CD4-positive, alpha-beta T cell (primary cell): Measurements from ENCODE around the gene TSPAN9. TPM values are rescaled to one million over a fixed set of nuclear protein-coding genes. Genes with fewer than 3 reads are reported as not detected.

ENCODE experiments used
- ATAC-seq: fragments of 200-7000 bp; cut with Tn5 transposase; one replicate; pipeline ENCODE4 v1.10.0; 2022; ENCODE audit warnings: mild to moderate bottlenecking; ENCODE audit not compliant: poor library complexity
- CTCF ChIA-PET: fragments of 350-600 bp; sonication (Branson Sonifier 250); formaldehyde crosslinking; loops from one replicate; lab custom pipeline; 2021; ENCODE audit warnings: antibody characterized with exemption, inconsistent platforms; lab: Charles Lee
- POLR2A ChIA-PET: fragments of 350-600 bp; sonication (Branson Sonifier 250); formaldehyde crosslinking; loops from one replicate; lab custom pipeline; 2021; ENCODE audit warnings: antibody characterized with exemption, inconsistent platforms; lab: Charles Lee
- DNase-seq, 14 experiments: peaks; one replicate each; pipeline ENCODE4 v3.0.0-alpha.2; 2013 to 2020; ENCODE audit warnings: mixed read lengths in 2 of 14
- H3K27ac ChIP-seq, 2 donors: one replicate each; pipeline versions ENCODE4 v1.5.1 to v1.7.0; 2013; ENCODE audit warnings: low read length in 2 of 2, low read depth in 1 of 2, mild to moderate bottlenecking in 1 of 2
- H3K27me3 ChIP-seq, 2 experiments: 1 replicate in 1 of 2; 2 replicates in 1 of 2; pipeline versions ENCODE4 v1.6.1 to v1.7.0; 2013; ENCODE audit warnings: low read length in 2 of 2, control low read depth in 1 of 2, mild to moderate bottlenecking in 1 of 2, moderate library complexity in 1 of 2; ENCODE audit not compliant: insufficient read depth in 2 of 2, control insufficient read depth in 1 of 2
- H3K36me3 ChIP-seq: one replicate; pipeline ENCODE4 v1.6.1; 2013; ENCODE audit warnings: low read length, control low read depth; ENCODE audit not compliant: insufficient read depth
- H3K4me1 ChIP-seq: one replicate; pipeline ENCODE4 v1.6.1; 2013; ENCODE audit warnings: low read length, control low read depth; ENCODE audit not compliant: insufficient read depth
- H3K4me3 ChIP-seq: one replicate; pipeline ENCODE4 v1.5.1; 2013; ENCODE audit warnings: mild to moderate bottlenecking, low read length, moderate library complexity
- H3K9me3 ChIP-seq, 2 experiments: 1 replicate in 1 of 2; 2 replicates in 1 of 2; pipeline versions ENCODE4 v1.6.1 to v1.7.0; 2013; ENCODE audit warnings: low read length in 2 of 2, mild to moderate bottlenecking in 2 of 2, control low read depth in 1 of 2, moderate library complexity in 1 of 2; ENCODE audit not compliant: control insufficient read depth in 1 of 2, insufficient read depth in 1 of 2
- H3K27ac Mint-ChIP-seq: one replicate; pipeline ENCODE4 v1.8.0; 2020; ENCODE audit warnings: mixed read lengths
- H3K27me3 Mint-ChIP-seq: one replicate; pipeline ENCODE4 v1.8.0; 2021; ENCODE audit warnings: mixed read lengths
- H3K36me3 Mint-ChIP-seq: one replicate; pipeline ENCODE4 v1.8.0; 2021; ENCODE audit warnings: low read depth, mixed read lengths
- H3K4me1 Mint-ChIP-seq: one replicate; pipeline ENCODE4 v1.8.0; 2021; ENCODE audit warnings: low read depth, mixed read lengths
- H3K4me3 Mint-ChIP-seq: one replicate; pipeline ENCODE4 v1.8.0; 2020; ENCODE audit warnings: mild to moderate bottlenecking, mixed read lengths
- H3K9me3 Mint-ChIP-seq: one replicate; pipeline ENCODE4 v1.8.0; 2020; ENCODE audit warnings: mixed read lengths
- intact Hi-C, 2 experiments: fragments of 100-400 bp; cut with DNase I in 1 of 2; cut with micrococcal nuclease in 1 of 2; formaldehyde crosslinking; loops; one replicate each; pipeline versions ENCODE4 v1.15.1 to v1.9.0; 2023 to 2025; cut with DNase I, micrococcal nuclease
- total RNA-seq, 174 experiments: library from RNA in 2 of 174; stranded (reverse) in 2 of 174; gene quantifications; one replicate each; pipeline ENCODE4 v1.2.3 and lab custom pipeline; 2021 to 2026
- TF ChIP-seq, protein P1 (sequence below): fragments of 200-600 bp; IDR thresholded peaks from one replicate; pipeline ENCODE4 v1.8.0; 2022; ENCODE audit warnings: antibody characterized with exemption, mild to moderate bottlenecking

TSPAN9 gene
- total RNA-seq, 2 experiments from 2014 or later = 0.82 to 1.3 TPM

DNA sequence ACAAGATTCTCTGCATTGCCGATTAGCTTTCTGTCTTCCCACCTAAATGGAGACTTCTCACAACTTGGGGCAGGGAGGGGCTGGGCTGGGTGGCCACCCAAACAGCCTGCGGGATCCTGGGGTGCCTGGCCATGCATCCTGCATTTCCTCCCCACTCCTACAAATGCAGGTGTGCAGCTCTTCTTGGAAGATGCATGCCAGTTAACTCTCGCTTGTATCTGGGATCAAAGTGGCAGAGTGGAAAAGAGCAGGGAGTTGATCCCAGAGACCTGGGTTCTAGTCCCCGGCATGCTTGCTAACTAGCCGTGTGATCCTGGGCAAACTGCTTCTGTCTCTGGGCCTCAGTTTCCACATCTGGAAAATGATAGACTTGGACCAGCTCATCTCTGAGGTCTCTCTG lies 136.6 kb downstream of the TSPAN9 start:
- Mint-ChIP-seq H3K27ac (no peak overlapping the region), H3K27me3 (no peaks in the 10 kb centered on the region), H3K4me1 (no peaks in the 10 kb centered on the region), H3K9me3 (no peaks in the 10 kb centered on the region), H3K36me3 (no peaks in the 10 kb centered on the region), H3K4me3 (no peak overlapping the region)
- Histone ChIP-seq H3K4me1 (no peaks in the 10 kb centered on the region), H3K27ac (no peak overlapping the region), H3K4me3 (no peak overlapping the region), H3K27me3 (no peaks in the 10 kb centered on the region), H3K36me3 (no peaks in the 10 kb centered on the region), H3K9me3 (peaks cover 0 to 5% of the 10 kb centered on the region in 2 experiments)
- no peak for ATAC-seq
- no peak for DNase-seq
- POLR2A ChIA-PET = no interaction called here
- intact Hi-C loops = no loop called here
- CTCF ChIA-PET = no interaction called here
- TF ChIP-seq, protein P1, sequence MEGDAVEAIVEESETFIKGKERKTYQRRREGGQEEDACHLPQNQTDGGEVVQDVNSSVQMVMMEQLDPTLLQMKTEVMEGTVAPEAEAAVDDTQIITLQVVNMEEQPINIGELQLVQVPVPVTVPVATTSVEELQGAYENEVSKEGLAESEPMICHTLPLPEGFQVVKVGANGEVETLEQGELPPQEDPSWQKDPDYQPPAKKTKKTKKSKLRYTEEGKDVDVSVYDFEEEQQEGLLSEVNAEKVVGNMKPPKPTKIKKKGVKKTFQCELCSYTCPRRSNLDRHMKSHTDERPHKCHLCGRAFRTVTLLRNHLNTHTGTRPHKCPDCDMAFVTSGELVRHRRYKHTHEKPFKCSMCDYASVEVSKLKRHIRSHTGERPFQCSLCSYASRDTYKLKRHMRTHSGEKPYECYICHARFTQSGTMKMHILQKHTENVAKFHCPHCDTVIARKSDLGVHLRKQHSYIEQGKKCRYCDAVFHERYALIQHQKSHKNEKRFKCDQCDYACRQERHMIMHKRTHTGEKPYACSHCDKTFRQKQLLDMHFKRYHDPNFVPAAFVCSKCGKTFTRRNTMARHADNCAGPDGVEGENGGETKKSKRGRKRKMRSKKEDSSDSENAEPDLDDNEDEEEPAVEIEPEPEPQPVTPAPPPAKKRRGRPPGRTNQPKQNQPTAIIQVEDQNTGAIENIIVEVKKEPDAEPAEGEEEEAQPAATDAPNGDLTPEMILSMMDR = no peak

DNA sequence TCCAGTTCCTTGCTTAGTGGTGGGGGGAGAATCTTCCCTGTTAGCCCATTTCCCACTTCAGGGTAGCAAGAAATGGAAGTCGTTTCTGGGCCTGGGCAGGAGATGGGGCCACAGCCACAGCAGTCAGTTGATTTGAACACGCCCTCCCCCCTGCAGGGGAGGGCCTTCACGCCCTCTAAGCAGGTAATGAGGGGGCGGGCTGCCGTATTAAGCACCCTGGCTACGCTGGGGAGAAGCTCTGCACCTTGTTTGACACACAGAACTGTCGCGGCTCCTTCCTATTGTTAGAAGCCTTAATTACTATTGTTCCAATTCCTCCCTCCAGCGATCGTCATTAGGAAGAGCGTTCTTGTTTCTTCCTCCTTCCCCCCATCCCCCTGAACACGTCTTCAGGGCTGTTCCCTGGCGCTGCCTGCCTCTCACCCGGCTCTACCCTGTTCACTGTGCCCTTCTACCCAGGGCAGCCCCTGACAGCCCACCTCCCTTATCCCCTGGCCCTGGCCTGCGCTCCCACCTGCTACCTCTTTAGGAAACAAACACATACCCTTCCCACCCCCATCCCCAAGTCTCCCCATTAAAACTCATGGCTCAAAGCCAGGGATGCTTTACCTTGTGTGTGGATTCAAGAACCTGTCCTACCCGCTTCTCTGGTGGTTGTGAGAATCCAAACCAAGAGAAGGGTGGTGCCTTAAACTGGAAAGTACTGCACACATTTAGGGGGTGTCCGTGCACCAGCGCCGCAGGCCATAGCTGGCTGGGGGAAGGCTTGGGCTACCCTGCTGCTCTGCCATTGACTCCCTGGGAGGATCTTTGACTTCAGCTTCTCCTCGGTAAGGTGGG lies 137.6 kb downstream of the TSPAN9 start:
- Mint-ChIP-seq H3K4me1 (no peaks in the 10 kb centered on the region), H3K9me3 (no peaks in the 10 kb centered on the region), H3K36me3 (no peaks in the 10 kb centered on the region), H3K4me3 (no peak overlapping the region), H3K27me3 (no peaks in the 10 kb centered on the region), H3K27ac (no peak overlapping the region)
- ATAC-seq (no peak), DNase-seq (no peak)
- TF ChIP-seq, protein P1 = no peak
- H3K27me3 ChIP-seq = no peaks in the 10 kb centered on the region
- POLR2A ChIA-PET = no interaction called here
- H3K4me1 ChIP-seq = no peaks in the 10 kb centered on the region
- intact Hi-C loops = no loop called here
- no peak overlapping the region for H3K27ac ChIP-seq
- H3K4me3 ChIP-seq = no peak overlapping the region
- peaks cover 0 to 5% of the 10 kb centered on the region in 2 experiments for H3K9me3 ChIP-seq
- CTCF ChIA-PET = no interaction called here
- H3K36me3 ChIP-seq = no peaks in the 10 kb centered on the region

DNA sequence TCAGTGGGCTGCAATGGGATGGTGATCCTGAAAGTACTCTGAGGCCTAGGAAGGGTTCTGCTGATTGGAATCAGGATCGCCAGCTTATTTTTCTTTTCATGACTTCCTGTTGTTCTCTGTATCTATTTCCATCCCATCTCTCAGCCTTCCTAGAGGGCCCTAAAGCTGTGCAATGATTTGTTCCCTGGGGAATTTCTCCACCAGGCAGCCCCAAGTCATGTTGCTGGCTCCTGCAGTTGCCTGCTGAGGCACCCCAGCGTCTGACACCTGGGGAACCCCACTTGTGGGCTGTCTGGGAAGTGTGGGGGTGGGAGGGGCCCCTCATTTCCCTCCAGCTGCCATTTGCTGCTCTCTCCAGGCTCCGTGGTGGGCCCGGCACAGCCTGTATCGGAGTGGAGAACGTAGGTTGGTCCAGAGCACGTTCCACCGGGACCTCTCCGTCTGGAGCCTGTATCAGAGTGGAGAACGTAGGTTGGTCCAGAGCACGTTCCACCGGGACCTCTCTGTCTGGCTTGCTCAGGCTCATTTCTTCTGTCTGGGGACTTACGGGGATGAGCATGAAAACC lies 138.3 kb downstream of the TSPAN9 start:
- Histone ChIP-seq H3K27ac (no peak overlapping the region), H3K4me3 (no peak overlapping the region), H3K27me3 (no peaks in the 10 kb centered on the region), H3K9me3 (peaks cover 0 to 5% of the 10 kb centered on the region in 2 experiments), H3K36me3 (no peaks in the 10 kb centered on the region), H3K4me1 (no peaks in the 10 kb centered on the region)
- H3K4me3 Mint-ChIP-seq = no peak overlapping the region
- ChIA-PET CTCF (no interaction called here), POLR2A (no interaction called here)
- ATAC-seq (no peak), DNase-seq (no peak)
- no peaks in the 10 kb centered on the region for H3K4me1 Mint-ChIP-seq
- TF ChIP-seq, protein P1 = no peak
- H3K36me3 Mint-ChIP-seq = no peaks in the 10 kb centered on the region
- H3K27ac Mint-ChIP-seq = no peak overlapping the region
- intact Hi-C loops = no loop called here
- no peaks in the 10 kb centered on the region for H3K9me3 Mint-ChIP-seq
- H3K27me3 Mint-ChIP-seq = no peaks in the 10 kb centered on the region
